SK-N-SH (cell line): ENCODE results near the gene BMPR1A. TPM values are rescaled to one million over a fixed set of nuclear protein-coding genes. Genes with fewer than 3 reads are reported as not detected.

Experiments used
- CTCF ChIA-PET: fragments of 300-600, 350-600 bp; formaldehyde crosslinking; extraction: SDS; loops from one replicate; lab custom pipeline; 2021; lab: Yijun Ruan, JAX
- POLR2A ChIA-PET: fragments of 350-600 bp; sonication (Branson Sonifier 250); formaldehyde crosslinking; extraction: SDS; loops from one replicate; lab custom pipeline; 2020; ENCODE audit warnings: antibody characterized with exemption, inconsistent platforms; lab: Yijun Ruan, JAX
- DNase-seq: peaks from one replicate; pipeline ENCODE4 v3.0.0; 2012
- H2AFZ ChIP-seq: fragments of 200-600 bp; sonication (generic); 2 replicates; pipeline ENCODE4 v1.8.1; 2016; ENCODE audit warnings: antibody characterized with exemption, mild to moderate bottlenecking, low read depth
- H3F3A ChIP-seq: fragments of 200-600 bp; sonication (generic); replicated peaks from 2 replicates; pipeline ENCODE3; 2016; ENCODE audit warnings: antibody characterized with exemption, mild to moderate bottlenecking; ENCODE audit not compliant: insufficient read depth
- H3K27ac ChIP-seq, 2 experiments: fragments of 200-500 bp in 1 of 2; fragments of 200-600 bp in 1 of 2; sonication (Bioruptor generic) in 1 of 2; sonication (generic), shearing (Covaris generic) in 1 of 2; 2 replicates each; pipeline versions ENCODE4 v1.5.1 to v1.6.1; 2014 to 2016; ENCODE audit warnings: low read depth in 2 of 2, inconsistent platforms in 1 of 2, low read length in 1 of 2, mild to moderate bottlenecking in 1 of 2, mixed read lengths in 1 of 2
- H3K27me3 ChIP-seq: fragments of 200-600 bp; sonication (generic), shearing (Covaris generic); 2 replicates; pipeline ENCODE4 v1.6.1; 2016; ENCODE audit warnings: mixed run types; ENCODE audit not compliant: insufficient read depth
- H3K36me3 ChIP-seq, 2 experiments: fragments of 200-500 bp in 1 of 2; fragments of 200-600 bp in 1 of 2; sonication (Bioruptor generic) in 1 of 2; sonication (generic) in 1 of 2; replicated peaks in 1 of 2; 2 replicates each; pipeline versions ENCODE3 to v1.5.1; 2014 to 2016; ENCODE audit warnings: low read length in 1 of 2, mild to moderate bottlenecking in 1 of 2; ENCODE audit not compliant: insufficient read depth in 2 of 2, control insufficient read depth in 1 of 2
- H3K4me1 ChIP-seq, 2 experiments: fragments of 200-500 bp in 1 of 2; fragments of 200-600 bp in 1 of 2; sonication (Bioruptor generic) in 1 of 2; sonication (generic), shearing (Covaris generic) in 1 of 2; 2 replicates each; pipeline versions ENCODE4 v1.5.1 to v1.6.1; 2014 to 2016; ENCODE audit warnings: low read depth in 1 of 2, low read length in 1 of 2, mixed run types in 1 of 2; ENCODE audit not compliant: insufficient read depth in 2 of 2, control insufficient read depth in 1 of 2
- H3K4me2 ChIP-seq: fragments of 200-600 bp; sonication (generic), shearing (Covaris generic); 2 replicates; pipeline ENCODE4 v1.6.1; 2017; ENCODE audit warnings: mixed run types
- H3K4me3 ChIP-seq, 2 experiments: fragments of 200-500 bp in 1 of 2; fragments of 200-600 bp in 1 of 2; sonication (Bioruptor generic) in 1 of 2; sonication (generic), shearing (Covaris generic) in 1 of 2; 2 replicates each; pipeline versions ENCODE4 v1.5.1 to v1.8.1; 2014 to 2016; ENCODE audit warnings: low read depth in 2 of 2, inconsistent platforms in 1 of 2, low read length in 1 of 2, mild to moderate bottlenecking in 1 of 2, mixed read lengths in 1 of 2, moderate library complexity in 1 of 2
- H3K79me2 ChIP-seq: fragments of 200-600 bp; sonication (generic); 2 replicates; pipeline ENCODE4 v1.8.1; 2017; ENCODE audit warnings: mild to moderate bottlenecking; ENCODE audit not compliant: insufficient read depth
- H3K9ac ChIP-seq: fragments of 200-600 bp; sonication (generic); 2 replicates; pipeline ENCODE4 v1.6.1; 2017; ENCODE audit warnings: mixed run types
- H3K9me2 ChIP-seq: fragments of 200-600 bp; sonication (generic); 2 replicates; pipeline ENCODE4 v1.6.1; 2017; ENCODE audit warnings: mixed run types
- H3K9me3 ChIP-seq: fragments of 200-600 bp; sonication (generic); 2 replicates; pipeline ENCODE4 v1.6.1; 2017; ENCODE audit warnings: mixed run types, mild to moderate bottlenecking, moderate library complexity
- H4K20me1 ChIP-seq: fragments of 200-600 bp; sonication (generic); 2 replicates; pipeline ENCODE4 v1.6.1; 2017; ENCODE audit warnings: mild to moderate bottlenecking, mixed run types; ENCODE audit not compliant: insufficient read depth
- CHD2 ChIP-seq: fragments of 150-350 bp; IDR thresholded peaks from 2 replicates; pipeline ENCODE4 v1.6.1; 2018; ENCODE audit warnings: low read length; ENCODE audit not compliant: partially characterized antibody
- EP300 ChIP-seq, 2 experiments: IDR thresholded peaks; 2 replicates each; pipeline versions ENCODE4 v1.4.0 to v1.6.1; 2012; ENCODE audit warnings: borderline replicate concordance in 1 of 2, low read depth in 1 of 2, low read length in 1 of 2
- EZH2phosphoT487 ChIP-seq: fragments of 200-600 bp; sonication (generic); IDR thresholded peaks from 2 replicates; pipeline ENCODE4 v1.6.1; 2017; ENCODE audit warnings: low read depth, mixed run types, mild to moderate bottlenecking, antibody characterized with exemption, moderate library complexity, borderline replicate concordance
- FOSL2 ChIP-seq: IDR thresholded peaks from 2 replicates; pipeline ENCODE4 v1.4.0; 2012; ENCODE audit warnings: low read depth, mild to moderate bottlenecking, moderate library complexity, borderline replicate concordance
- FOXJ3 ChIP-seq: sonication (generic); formaldehyde crosslinking; IDR thresholded peaks from 2 replicates; pipeline ENCODE4 v1.5.1; 2020; ENCODE audit warnings: mild to moderate bottlenecking, missing genetic modification reagents
- FOXM1 ChIP-seq: IDR thresholded peaks from 2 replicates; pipeline ENCODE4 v1.4.0; 2012; ENCODE audit warnings: low read depth, mild to moderate bottlenecking
- GABPA ChIP-seq: IDR thresholded peaks from 2 replicates; pipeline ENCODE4 v1.4.0; 2012; ENCODE audit warnings: low read depth, mild to moderate bottlenecking
- MEF2A ChIP-seq: IDR thresholded peaks from 2 replicates; pipeline ENCODE4 v1.4.0; 2012; ENCODE audit warnings: low read depth, borderline replicate concordance
- NRF1 ChIP-seq: IDR thresholded peaks from 2 replicates; pipeline ENCODE4 v1.6.1; 2012; ENCODE audit warnings: low read depth, mild to moderate bottlenecking, low read length
- RAD21 ChIP-seq: IDR thresholded peaks from 2 replicates; pipeline ENCODE4 v1.6.1; 2012; ENCODE audit warnings: mild to moderate bottlenecking, low read length
- RXRA ChIP-seq: IDR thresholded peaks from 2 replicates; pipeline ENCODE4 v1.4.0; 2012; ENCODE audit warnings: low read depth, mild to moderate bottlenecking, borderline replicate concordance
- SIN3A ChIP-seq: IDR thresholded peaks from 2 replicates; pipeline ENCODE4 v1.6.1; 2012; ENCODE audit warnings: low read depth, mild to moderate bottlenecking, low read length, moderate library complexity, borderline replicate concordance
- SMC3 ChIP-seq: IDR thresholded peaks from 2 replicates; pipeline ENCODE4 v1.6.1; 2012; ENCODE audit warnings: low read depth, low read length, improper control_type of control experiment
- TCF12 ChIP-seq: IDR thresholded peaks from 2 replicates; pipeline ENCODE4 v1.4.0; 2012
- YY1 ChIP-seq: IDR thresholded peaks from 2 replicates; pipeline ENCODE4 v1.4.0; 2012; ENCODE audit warnings: low read depth, mild to moderate bottlenecking
- WGBS: methylation state at CpG from one replicate; pipeline ENCODE4 v1.1.6; 2017; ENCODE audit warnings: low lambda C conversion rate; 5-methylcytosine and 5-hydroxymethylcytosine counted together
- polyA plus RNA-seq, 3 experiments: library from polyadenylated mRNA; depleted of rRNA; stranded (reverse); fragments of >200 nt; gene quantifications; 2 replicates each; pipeline ENCODE4 v1.2.3, GENCODE V29; 2012
- TF ChIP-seq, protein P1 (sequence below): IDR thresholded peaks from 2 replicates; pipeline ENCODE4 v1.4.0; 2012; ENCODE audit warnings: low read depth, borderline replicate concordance
- TF ChIP-seq, protein P2 (sequence below): fragments of 150-350 bp; IDR thresholded peaks from 2 replicates; pipeline ENCODE4 v1.6.1; 2017; ENCODE audit warnings: antibody characterized with exemption, low read length, low read depth, borderline replicate concordance
- TF ChIP-seq, protein P3 (sequence below): fragments of 150-350 bp; IDR thresholded peaks from 2 replicates; pipeline ENCODE4 v1.6.1; 2016; ENCODE audit warnings: mild to moderate bottlenecking, low read depth, low read length

BMPR1A gene
- polyA plus RNA-seq, 1 of the 3 experiments (the other 2 are of a cell fraction), result 12.7 TPM

- Histone ChIP-seq H3K36me3 (peaks cover 51 to 60% of the 10 kb centered on the region in 2 experiments), H3K79me2 (no peaks in the 10 kb centered on the region; the same call in 1 of the 2 replicates), H3K9me2 (no peaks in the 10 kb centered on the region), H2AFZ (no peak overlapping the region), H3K4me2 (no peak overlapping the region)
- WGBS, result over 99% methylated on average over 9 of the region's 9 CpGs
- TF ChIP-seq EZH2phosphoT487, result no peak
- TF ChIP-seq, protein P1, sequence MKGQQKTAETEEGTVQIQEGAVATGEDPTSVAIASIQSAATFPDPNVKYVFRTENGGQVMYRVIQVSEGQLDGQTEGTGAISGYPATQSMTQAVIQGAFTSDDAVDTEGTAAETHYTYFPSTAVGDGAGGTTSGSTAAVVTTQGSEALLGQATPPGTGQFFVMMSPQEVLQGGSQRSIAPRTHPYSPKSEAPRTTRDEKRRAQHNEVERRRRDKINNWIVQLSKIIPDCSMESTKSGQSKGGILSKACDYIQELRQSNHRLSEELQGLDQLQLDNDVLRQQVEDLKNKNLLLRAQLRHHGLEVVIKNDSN, result no peak
- TF ChIP-seq, protein P2, sequence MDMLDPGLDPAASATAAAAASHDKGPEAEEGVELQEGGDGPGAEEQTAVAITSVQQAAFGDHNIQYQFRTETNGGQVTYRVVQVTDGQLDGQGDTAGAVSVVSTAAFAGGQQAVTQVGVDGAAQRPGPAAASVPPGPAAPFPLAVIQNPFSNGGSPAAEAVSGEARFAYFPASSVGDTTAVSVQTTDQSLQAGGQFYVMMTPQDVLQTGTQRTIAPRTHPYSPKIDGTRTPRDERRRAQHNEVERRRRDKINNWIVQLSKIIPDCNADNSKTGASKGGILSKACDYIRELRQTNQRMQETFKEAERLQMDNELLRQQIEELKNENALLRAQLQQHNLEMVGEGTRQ, result no peak
- TF ChIP-seq, protein P3, sequence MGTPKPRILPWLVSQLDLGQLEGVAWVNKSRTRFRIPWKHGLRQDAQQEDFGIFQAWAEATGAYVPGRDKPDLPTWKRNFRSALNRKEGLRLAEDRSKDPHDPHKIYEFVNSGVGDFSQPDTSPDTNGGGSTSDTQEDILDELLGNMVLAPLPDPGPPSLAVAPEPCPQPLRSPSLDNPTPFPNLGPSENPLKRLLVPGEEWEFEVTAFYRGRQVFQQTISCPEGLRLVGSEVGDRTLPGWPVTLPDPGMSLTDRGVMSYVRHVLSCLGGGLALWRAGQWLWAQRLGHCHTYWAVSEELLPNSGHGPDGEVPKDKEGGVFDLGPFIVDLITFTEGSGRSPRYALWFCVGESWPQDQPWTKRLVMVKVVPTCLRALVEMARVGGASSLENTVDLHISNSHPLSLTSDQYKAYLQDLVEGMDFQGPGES, result no peak
- TF ChIP-seq SIN3A, result no peak
- TF ChIP-seq RXRA, result no peak
- no peak for TF ChIP-seq MEF2A
- TF ChIP-seq GABPA, result no peak
- TF ChIP-seq NRF1, result no peak
- no peak for TF ChIP-seq CHD2
- no peak for TF ChIP-seq EP300 (IDR thresholded peaks at IDR 0.05; ENCODE audit: borderline replicate concordance in 1 of 2, low read depth in 1 of 2, low read length in 1 of 2)
- no peak for TF ChIP-seq SMC3
- no peak for TF ChIP-seq FOXM1
- no peak for TF ChIP-seq FOXJ3 (CRISPR knock-in tag)
- TF ChIP-seq RAD21, result no peak
- TF ChIP-seq TCF12, result no peak
- no peak for TF ChIP-seq FOSL2
- no peak for TF ChIP-seq YY1
- TF ChIP-seq, all 33 proteins: peak for 0
- CTCF ChIA-PET, result no interaction called here
- Histone ChIP-seq H3K27ac (no peak overlapping the region), H3K9me3 (no peaks in the 10 kb centered on the region), H3K4me3 (no peak overlapping the region), H3K4me1 (peaks cover 0 to 7% of the 10 kb centered on the region in 2 experiments; a peak in 1 of 4 replicates), H3K27me3 (no peaks in the 10 kb centered on the region), H3K9ac (no peak overlapping the region), H3F3A (no peaks in the 10 kb centered on the region), H4K20me1 (no peaks in the 10 kb centered on the region)
- POLR2A ChIA-PET, result no interaction called here
- DNase-seq, result no peak
These were observed 166.1 kb downstream of the BMPR1A start for GRCh38 chr10:86922553-86922961.
